LNCAP (cell line): ENCODE data around the gene ZNF524.

Source experiments
- TF ChIP-seq, protein P1 (sequence below): fragments of 450-650 bp; IDR thresholded peaks from 2 replicates; pipeline ENCODE4 v1.5.1; 2017; ENCODE audit warnings: mild to moderate bottlenecking

The ZNF524 gene

GRCh38 chr19:55632463-55632834 is 32.4 kb downstream of the ZNF524 start:
- TF ChIP-seq, protein P1, sequence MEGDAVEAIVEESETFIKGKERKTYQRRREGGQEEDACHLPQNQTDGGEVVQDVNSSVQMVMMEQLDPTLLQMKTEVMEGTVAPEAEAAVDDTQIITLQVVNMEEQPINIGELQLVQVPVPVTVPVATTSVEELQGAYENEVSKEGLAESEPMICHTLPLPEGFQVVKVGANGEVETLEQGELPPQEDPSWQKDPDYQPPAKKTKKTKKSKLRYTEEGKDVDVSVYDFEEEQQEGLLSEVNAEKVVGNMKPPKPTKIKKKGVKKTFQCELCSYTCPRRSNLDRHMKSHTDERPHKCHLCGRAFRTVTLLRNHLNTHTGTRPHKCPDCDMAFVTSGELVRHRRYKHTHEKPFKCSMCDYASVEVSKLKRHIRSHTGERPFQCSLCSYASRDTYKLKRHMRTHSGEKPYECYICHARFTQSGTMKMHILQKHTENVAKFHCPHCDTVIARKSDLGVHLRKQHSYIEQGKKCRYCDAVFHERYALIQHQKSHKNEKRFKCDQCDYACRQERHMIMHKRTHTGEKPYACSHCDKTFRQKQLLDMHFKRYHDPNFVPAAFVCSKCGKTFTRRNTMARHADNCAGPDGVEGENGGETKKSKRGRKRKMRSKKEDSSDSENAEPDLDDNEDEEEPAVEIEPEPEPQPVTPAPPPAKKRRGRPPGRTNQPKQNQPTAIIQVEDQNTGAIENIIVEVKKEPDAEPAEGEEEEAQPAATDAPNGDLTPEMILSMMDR: peak; percentile 77

GRCh38 chr19:55633861-55634260 is 33.8 kb downstream of the ZNF524 start:
- TF ChIP-seq, protein P1: no peak

DNA sequence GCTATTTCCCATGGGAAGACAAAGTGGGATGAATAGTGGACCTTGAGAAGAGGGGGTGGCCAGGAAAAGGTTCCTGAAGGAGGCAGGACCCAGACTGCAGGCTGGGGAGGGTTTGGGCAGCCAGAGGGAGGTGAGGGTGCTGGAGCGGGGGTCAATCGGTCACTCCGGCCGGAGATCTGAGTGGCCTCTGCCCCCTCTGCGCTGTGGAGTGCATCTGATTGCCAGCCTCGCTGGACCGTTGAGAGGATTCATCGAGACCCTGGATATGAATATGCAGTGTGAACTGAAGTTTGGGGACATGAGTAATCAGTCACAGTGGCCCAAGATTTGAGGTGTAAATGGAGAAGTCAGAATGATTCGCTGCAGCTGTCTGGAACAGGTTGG is 35.2 kb downstream of the ZNF524 start:
- TF ChIP-seq, protein P1: no peak

DNA sequence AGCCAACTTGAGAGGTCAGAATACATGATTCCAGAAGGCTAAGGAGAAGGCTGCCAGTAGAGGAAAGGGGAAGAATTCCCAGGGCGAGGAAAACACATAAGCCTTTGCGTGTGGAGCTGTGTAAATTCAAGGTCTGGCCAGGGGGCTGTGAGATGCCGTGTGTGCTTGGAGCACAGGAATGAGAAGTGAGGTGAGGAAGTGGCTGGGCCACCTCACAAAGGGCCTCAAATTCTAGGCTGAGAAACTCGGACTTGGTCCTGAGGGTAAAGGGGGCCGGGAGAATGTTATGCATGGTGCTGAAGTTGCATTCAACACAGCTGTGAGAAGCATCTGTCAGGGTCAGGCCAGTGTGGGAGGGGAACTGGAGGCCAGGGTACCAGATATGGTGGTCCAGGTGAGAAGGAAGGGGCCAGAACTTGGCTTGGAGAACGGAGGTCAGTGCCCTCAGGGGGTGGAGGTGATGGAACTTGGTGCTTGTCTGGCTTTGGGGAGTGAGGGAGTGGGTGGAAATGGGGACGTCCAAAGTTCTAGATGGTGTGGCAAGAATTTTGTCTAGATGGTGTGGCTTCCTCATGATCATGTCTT is 35.9 kb downstream of the ZNF524 start:
- TF ChIP-seq, protein P1: no peak

DNA sequence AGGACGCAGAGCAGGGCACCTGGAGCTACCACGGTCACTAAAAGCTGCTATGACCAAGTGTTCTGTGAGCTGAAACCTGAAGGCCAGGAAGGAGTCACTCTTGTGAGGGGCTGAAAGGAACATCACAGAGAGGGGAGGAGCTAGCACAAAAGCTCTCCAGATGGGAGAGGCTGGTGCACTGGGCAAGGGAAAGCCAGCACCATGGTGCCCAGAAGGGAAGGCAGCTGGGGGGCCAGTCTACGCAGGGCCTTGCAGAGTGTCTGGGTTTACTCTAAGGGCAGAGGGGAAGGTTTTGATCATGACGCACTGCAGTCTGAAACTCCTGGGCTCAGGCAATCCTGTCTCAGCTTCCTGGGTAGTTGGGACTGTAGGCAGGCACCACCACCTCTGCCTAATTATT is 36.6 kb downstream of the ZNF524 start:
- TF ChIP-seq, protein P1: no peak

GRCh38 chr19:55637534-55637933 is 37.4 kb downstream of the ZNF524 start:
- TF ChIP-seq, protein P1: no peak

GRCh38 chr19:55638864-55639359 is 38.8 kb downstream of the ZNF524 start:
- TF ChIP-seq, protein P1: peak; percentile 36; the same call in 1 of the 2 replicates

GRCh38 chr19:55640043-55640576 is 40.0 kb downstream of the ZNF524 start:
- TF ChIP-seq, protein P1: no peak
